H1 (cell line): ENCODE data around the gene KRT4. TPM values are rescaled to one million over a fixed set of nuclear protein-coding genes. Genes with fewer than 3 reads are reported as not detected.

Source experiments
- CTCF ChIA-PET: fragments of 300-600 bp; sonication (Branson Sonifier 250); formaldehyde crosslinking; loops from one replicate; lab custom pipeline; 2021; ENCODE audit not compliant: partially characterized antibody; lab: Charles Lee
- POLR2A ChIA-PET: fragments of 300-600 bp; sonication (Branson Sonifier 250); formaldehyde crosslinking; loops from one replicate; lab custom pipeline; 2021; ENCODE audit warnings: inconsistent platforms; ENCODE audit not compliant: partially characterized antibody; lab: Charles Lee
- DNase-seq, 2 experiments: peaks; one replicate each; pipeline versions ENCODE4 v3.0.0 to v3.0.0-alpha.2; 2010 to 2022; ENCODE audit warnings: low spot score in 2 of 2, low read depth in 1 of 2, mixed read lengths in 1 of 2
- FAIRE-seq: peaks from 2 replicates; lab custom pipeline; 2011; peaks lifted over from hg19 to GRCh38; lab: Jason Lieb, UNC
- H2AFZ ChIP-seq: 2 replicates; pipeline ENCODE4 v1.8.1; 2012; ENCODE audit warnings: low read length, inconsistent platforms
- H2AK5ac ChIP-seq: 2 replicates; pipeline ENCODE4 v1.6.1; 2013; ENCODE audit warnings: low read depth, low read length
- H2BK120ac ChIP-seq: replicated peaks from 2 replicates; pipeline ENCODE3; 2013; ENCODE audit warnings: low read depth, low read length, inconsistent platforms
- H2BK12ac ChIP-seq: 2 replicates; pipeline ENCODE4 v1.6.1; 2013; ENCODE audit warnings: low read depth, low read length
- H2BK15ac ChIP-seq: 2 replicates; pipeline ENCODE4 v1.6.1; 2013; ENCODE audit warnings: low read length
- H2BK20ac ChIP-seq: 2 replicates; pipeline ENCODE4 v1.6.1; 2013; ENCODE audit warnings: low read length
- H2BK5ac ChIP-seq: 2 replicates; pipeline ENCODE4 v1.6.1; 2013; ENCODE audit warnings: low read depth, low read length
- H3K14ac ChIP-seq: 2 replicates; pipeline ENCODE4 v1.6.1; 2013; ENCODE audit warnings: inconsistent platforms; ENCODE audit not compliant: insufficient read length
- H3K18ac ChIP-seq: 2 replicates; pipeline ENCODE4 v1.6.1; 2013; ENCODE audit warnings: low read length; ENCODE audit errors: extremely low read depth
- H3K23ac ChIP-seq: 2 replicates; pipeline ENCODE4 v1.6.1; 2013; ENCODE audit warnings: inconsistent platforms; ENCODE audit not compliant: insufficient read length
- H3K23me2 ChIP-seq: 2 replicates; pipeline ENCODE4 v1.6.1; 2013; ENCODE audit warnings: low read depth, low read length
- H3K27ac ChIP-seq: 2 replicates; pipeline ENCODE4 v1.6.1; 2011; ENCODE audit warnings: low read depth, low read length, inconsistent platforms
- H3K27me3 ChIP-seq, 4 experiments: replicated peaks in 1 of 4; 1 replicate in 1 of 4; 2 replicates in 3 of 4; pipeline versions ENCODE4 v1.6.1 to v1.8.1; 2011 to 2013; ENCODE audit warnings: low read length in 3 of 4, mild to moderate bottlenecking in 3 of 4, inconsistent platforms in 2 of 4, mixed read lengths in 2 of 4, moderate library complexity in 1 of 4; ENCODE audit not compliant: control insufficient read depth in 3 of 4, insufficient read depth in 3 of 4; ENCODE audit errors: extremely low read depth in 1 of 4
- H3K36me3 ChIP-seq, 4 experiments: 2 replicates each; pipeline versions ENCODE4 v1.6.1 to v1.8.1; 2011 to 2013; ENCODE audit warnings: mild to moderate bottlenecking in 4 of 4, low read length in 3 of 4, moderate library complexity in 2 of 4, control low read depth in 1 of 4, inconsistent platforms in 1 of 4; ENCODE audit not compliant: insufficient read depth in 4 of 4, control insufficient read depth in 2 of 4
- H3K4ac ChIP-seq: replicated peaks from 2 replicates; pipeline ENCODE3; 2013; ENCODE audit warnings: low read length, low read depth, mixed read lengths, inconsistent platforms; ENCODE audit not compliant: insufficient read length
- H3K4me1 ChIP-seq, 4 experiments: replicated peaks in 1 of 4; 1 replicate in 1 of 4; 2 replicates in 3 of 4; pipeline versions ENCODE4 v1.6.1 to v1.8.1; 2011 to 2013; ENCODE audit warnings: low read length in 3 of 4, inconsistent platforms in 2 of 4, mixed read lengths in 1 of 4; ENCODE audit not compliant: insufficient read depth in 4 of 4, control insufficient read depth in 3 of 4
- H3K4me2 ChIP-seq, 2 experiments: 2 replicates each; pipeline versions ENCODE4 v1.6.1 to v1.8.1; 2011 to 2013; ENCODE audit warnings: low read depth in 2 of 2, low read length in 2 of 2, control low read depth in 1 of 2, inconsistent platforms in 1 of 2, mild to moderate bottlenecking in 1 of 2; ENCODE audit not compliant: insufficient read depth in 1 of 2
- H3K4me3 ChIP-seq, 4 experiments: fragments of 200-600, 300-600 bp in 1 of 4; sonication (generic), shearing (Covaris generic), sonication (Bioruptor Twin) in 1 of 4; 2 replicates each; pipeline versions ENCODE4 v1.5.1 to v1.8.1; 2011 to 2016; ENCODE audit warnings: low read length in 4 of 4, low read depth in 3 of 4, control low read depth in 2 of 4, inconsistent platforms in 2 of 4, mild to moderate bottlenecking in 2 of 4, mixed read lengths in 1 of 4, moderate library complexity in 1 of 4; ENCODE audit not compliant: insufficient read depth in 2 of 4; ENCODE audit errors: extremely low read depth in 1 of 4
- H3K56ac ChIP-seq: replicated peaks from 2 replicates; pipeline ENCODE3; 2013; ENCODE audit warnings: low read depth, mild to moderate bottlenecking, mixed read lengths, low read length, inconsistent platforms; ENCODE audit not compliant: insufficient read length
- H3K79me1 ChIP-seq: 2 replicates; pipeline ENCODE4 v1.6.1; 2013; ENCODE audit warnings: low read depth, low read length, control low read depth
- H3K79me2 ChIP-seq, 2 experiments: 2 replicates each; pipeline versions ENCODE4 v1.6.1 to v1.8.1; 2012 to 2013; ENCODE audit warnings: low read length in 2 of 2, mild to moderate bottlenecking in 2 of 2, inconsistent platforms in 1 of 2; ENCODE audit not compliant: insufficient read depth in 2 of 2, control insufficient read depth in 1 of 2
- H3K9ac ChIP-seq, 4 experiments: replicated peaks in 1 of 4; 1 replicate in 1 of 4; 2 replicates in 3 of 4; pipeline versions ENCODE4 v1.6.1 to v1.8.1; 2011 to 2013; ENCODE audit warnings: low read depth in 3 of 4, low read length in 3 of 4, control low read depth in 2 of 4, mild to moderate bottlenecking in 2 of 4, moderate library complexity in 2 of 4, inconsistent platforms in 1 of 4; ENCODE audit errors: extremely low read depth in 1 of 4
- H3K9me3 ChIP-seq, 2 experiments: 2 replicates each; pipeline versions ENCODE4 v1.6.1 to v1.8.1; 2012 to 2013; ENCODE audit warnings: mild to moderate bottlenecking in 2 of 2, moderate library complexity in 2 of 2, control low read depth in 1 of 2, inconsistent platforms in 1 of 2, low read depth in 1 of 2, low read length in 1 of 2, mixed read lengths in 1 of 2; ENCODE audit not compliant: insufficient read depth in 2 of 2
- H4K20me1 ChIP-seq, 2 experiments: replicated peaks in 1 of 2; 2 replicates each; pipeline versions ENCODE3 to v1.8.1; 2011 to 2013; ENCODE audit warnings: inconsistent platforms in 2 of 2, low read length in 2 of 2, mild to moderate bottlenecking in 1 of 2; ENCODE audit not compliant: insufficient read depth in 2 of 2, control insufficient read depth in 1 of 2
- H4K5ac ChIP-seq: 2 replicates; pipeline ENCODE4 v1.6.1; 2013; ENCODE audit warnings: low read length, low read depth, mixed read lengths, inconsistent platforms; ENCODE audit not compliant: insufficient read length
- H4K8ac ChIP-seq: 2 replicates; pipeline ENCODE4 v1.8.0; 2013; ENCODE audit warnings: mild to moderate bottlenecking, moderate library complexity, low read length, inconsistent platforms; ENCODE audit not compliant: insufficient read depth; ENCODE audit errors: extremely low read depth
- H4K91ac ChIP-seq: replicated peaks from 2 replicates; pipeline ENCODE3; 2013; ENCODE audit warnings: low read length, mixed read lengths, inconsistent platforms; ENCODE audit not compliant: insufficient read length
- ATF3 ChIP-seq: IDR thresholded peaks from 2 replicates; pipeline ENCODE4 v1.6.1; 2011; ENCODE audit warnings: low read depth, mild to moderate bottlenecking, low read length; ENCODE audit not compliant: insufficient read depth
- CEBPB ChIP-seq: IDR thresholded peaks from 2 replicates; pipeline ENCODE4 v1.6.1; 2012; ENCODE audit warnings: low read depth, low read length
- CHD2 ChIP-seq: IDR thresholded peaks from 2 replicates; pipeline ENCODE4 v1.6.1; 2012; ENCODE audit warnings: low read length, improper control_type of control experiment
- FOSL1 ChIP-seq: IDR thresholded peaks from 2 replicates; pipeline ENCODE4 v1.6.1; 2011; ENCODE audit warnings: mild to moderate bottlenecking, low read depth, low read length, moderate library complexity; ENCODE audit not compliant: insufficient read depth
- JUND ChIP-seq: IDR thresholded peaks from 2 replicates; pipeline ENCODE4 v1.6.1; 2011; ENCODE audit warnings: mild to moderate bottlenecking, improper control_type of control experiment, low read length
- KDM4A ChIP-seq: IDR thresholded peaks from one replicate; pipeline ENCODE4 v1.7.1; 2012; ENCODE audit warnings: low read depth, mild to moderate bottlenecking, moderate library complexity, low read length, inconsistent platforms; ENCODE audit not compliant: severe bottlenecking
- MAX ChIP-seq: IDR thresholded peaks from 2 replicates; pipeline ENCODE4 v1.6.1; 2012; ENCODE audit warnings: inconsistent platforms
- POU5F1 ChIP-seq: IDR thresholded peaks from 2 replicates; pipeline ENCODE4 v1.6.1; 2011; ENCODE audit warnings: low read depth, mild to moderate bottlenecking, low read length, moderate library complexity
- SIX5 ChIP-seq: IDR thresholded peaks from 2 replicates; pipeline ENCODE4 v1.6.1; 2011; ENCODE audit warnings: mild to moderate bottlenecking, low read depth, low read length
- TCF12 ChIP-seq: IDR thresholded peaks from 2 replicates; pipeline ENCODE4 v1.6.1; 2011; ENCODE audit warnings: low read depth, mild to moderate bottlenecking, low read length
- WGBS, 2 experiments: shearing (Covaris generic) in 1 of 2; methylation state at CpG; one replicate each; pipeline versions ENCODE4 v1.1.6 to v1.1.7; 2013 to 2015; ENCODE audit warnings: low lambda C conversion rate in 2 of 2, mixed read lengths in 2 of 2, inconsistent platforms in 1 of 2, low coverage in 1 of 2, missing lambda C conversion rate in 1 of 2; ENCODE audit not compliant: insufficient replicate concordance in 2 of 2, insufficient coverage in 1 of 2, insufficient read length in 1 of 2; ENCODE audit errors: extremely low coverage in 1 of 2, missing lambda C conversion rate in 1 of 2; 5-methylcytosine and 5-hydroxymethylcytosine counted together
- polyA plus RNA-seq, 7 experiments: library from polyadenylated mRNA; depleted of rRNA in 3 of 7; stranded (reverse) in 5 of 7; unstranded in 2 of 7; fragments of >200 nt in 5 of 7; fragments of 200-250 nt in 2 of 7; gene quantifications; 1 replicate in 5 of 7; 2 replicates in 1 of 7; 4 replicates in 1 of 7; pipeline versions ENCODE4 v1.2.1 to v1.2.3, GENCODE V29; 2011 to 2013; ENCODE audit warnings: missing spikeins in 2 of 7, mixed read lengths in 2 of 7
- total RNA-seq: library from RNA; stranded (reverse); fragmentation: NEBNext Ultra II Directional; extraction: Animal tissue kit (Norgen Biotek cat#: 25700); gene quantifications from 2 replicates; pipeline ENCODE4 v1.2.1, GENCODE V29; 2021

The KRT4 gene
- total and polyA plus RNA-seq, 2 of the 8 experiments (the other 6 are each of a cell fraction or from before 2014, with no cell fraction given), result not detected

- WGBS, 2 experiments, result 91% methylated on average over 6 of the region's 6 CpGs; no CpG with 5 or more reads in 1 of the 2 experiments
- no peaks in the 10 kb centered on the region for H3K79me2 ChIP-seq
- H2BK20ac ChIP-seq, result no peak overlapping the region
- no peak overlapping the region for H4K91ac ChIP-seq
- no peak overlapping the region for H3K23ac ChIP-seq
- 0 out of 7 replicates have a peak, but pooled peaks cover 0 to 2% (median 0%) of the 10 kb centered on the region in 4 experiments for H3K27me3 ChIP-seq
- H2AK5ac ChIP-seq, result no peak overlapping the region
- DNase-seq (no peak), FAIRE-seq (no peak)
- no peak for TF ChIP-seq JUND
- no peak for TF ChIP-seq SIX5
- no peak for TF ChIP-seq POU5F1
- no peak for TF ChIP-seq CEBPB
- TF ChIP-seq FOSL1, result no peak
- TF ChIP-seq CHD2, result no peak
- no peak for TF ChIP-seq KDM4A
- TF ChIP-seq MAX, result no peak
- TF ChIP-seq ATF3, result no peak
- TF ChIP-seq TCF12, result no peak
- no peaks in the 10 kb centered on the region for H3K23me2 ChIP-seq
- H3K9me3 ChIP-seq, result no peaks in the 10 kb centered on the region
- POLR2A ChIA-PET, result interaction anchor here (1.1 kb wide), 1 partner anchor 402 kb away, joined by 3 read pairs; no protein-coding TSS in a partner anchor
- H3K4me1 ChIP-seq, result no peaks in the 10 kb centered on the region
- H3K18ac ChIP-seq, result no peak overlapping the region
- H3K4me3 ChIP-seq, result no peak overlapping the region
- no peaks in the 10 kb centered on the region for H4K20me1 ChIP-seq
- no peak overlapping the region for H2AFZ ChIP-seq
- no peak overlapping the region for H2BK12ac ChIP-seq
- H4K5ac ChIP-seq, result no peak overlapping the region
- no peak overlapping the region for H3K4me2 ChIP-seq
- no peak overlapping the region for H2BK5ac ChIP-seq
- no peak overlapping the region for H3K9ac ChIP-seq
- H4K8ac ChIP-seq, result no peak overlapping the region
- CTCF ChIA-PET, result interaction anchor here (0.9 kb wide), 2 partner anchors 18 to 109 kb away, joined by 3 read pairs; no protein-coding TSS in a partner anchor
- H3K56ac ChIP-seq, result no peak overlapping the region
- H2BK15ac ChIP-seq, result no peak overlapping the region
- H2BK120ac ChIP-seq, result no peak overlapping the region
- no peak overlapping the region for H3K4ac ChIP-seq
- no peaks in the 10 kb centered on the region for H3K79me1 ChIP-seq
- H3K36me3 ChIP-seq, result no peaks in the 10 kb centered on the region
- no peak overlapping the region for H3K14ac ChIP-seq
- H3K27ac ChIP-seq, result no peak overlapping the region
Measured at GRCh38 chr12:52771088-52771487, 42.8 kb downstream of the KRT4 start.
